Measurements from ENCODE around the gene RETREG3. TPM values are rescaled to one million over a fixed set of nuclear protein-coding genes. Genes with fewer than 3 reads are reported as not detected.
A peak's percentile ranks its signal among the peaks of the same experiment; 100 is the strongest.

Gene RETREG3
- total and polyA plus RNA-seq, 2 of the 13 experiments (the other 11 are each of a cell fraction or from before 2014, with no cell fraction given), result 47.0 to 55.8 TPM

- ATAC-seq, result no peak
- no peak for FAIRE-seq
- no peak overlapping the region for H3K9ac ChIP-seq (ENCODE audit: insufficient read depth, low read depth, low read length)
- 4% methylated on average over 2 of the region's 2 CpGs for WGBS (ENCODE audit: low lambda C conversion rate)
- no peaks in the 10 kb centered on the region for H3K36me3 ChIP-seq (replicated peaks in 1 of 2; ENCODE audit: control insufficient read depth in 1 of 2, insufficient read depth in 2 of 2, low read length in 2 of 2)
- no peak for DNase-seq (ENCODE audit: low spot score)
- intact Hi-C loops (cut with micrococcal nuclease; ENCODE audit: unreplicated experiment) (loop anchor here (5.0 kb wide), 1 partner anchor 38 kb away; no protein-coding TSS in a partner anchor), in situ Hi-C loops (cut with HindIII; ENCODE audit: extremely low pct_ligation_motif_present, low pct_unique_long_range_greater_than_20kb) (no loop called here)
- no peak overlapping the region for H3K4me2 ChIP-seq (ENCODE audit: low read depth, low read length)
- H2AFZ ChIP-seq (ENCODE audit: low read length), result no peak overlapping the region
- no peaks in the 10 kb centered on the region for H3K79me2 ChIP-seq (ENCODE audit: insufficient read depth, low read length)
- 0 out of 2 replicates have a peak, but pooled peaks cover 5% of the 10 kb centered on the region for H3K9me3 ChIP-seq (ENCODE audit: low read length)
- H3K27ac ChIP-seq (ENCODE audit: extremely low read length, insufficient read depth, low read length), result no peak overlapping the region
- no peak overlapping the region for H3K4me3 ChIP-seq (replicated peaks in 1 of 3; ENCODE audit: insufficient read depth in 1 of 3, low read depth in 2 of 3, low read length in 3 of 3)
- H3K27me3 ChIP-seq (ENCODE audit: control insufficient read depth in 1 of 2, insufficient read depth in 2 of 2, low read length in 2 of 2), result peaks cover 0 to 5% of the 10 kb centered on the region in 2 experiments; a peak in 3 of 5 replicates
- peaks cover 42% of the 10 kb centered on the region for H3K4me1 ChIP-seq (ENCODE audit: insufficient read depth, low read length)
- POLR2A ChIA-PET, result no interaction called here
- TF ChIP-seq MAX (IDR thresholded peaks at IDR 0.05) (peak; percentile 80), TOE1 (CRISPR knock-in tag; IDR thresholded peaks at IDR 0.05) (no peak), MNT (IDR thresholded peaks at IDR 0.05) (peak; percentile 99)
- H4K20me1 ChIP-seq (ENCODE audit: insufficient read depth, low read length), result no peaks in the 10 kb centered on the region
- CTCF ChIA-PET (ENCODE audit: low intra/inter-chr PET ratio, low total read pairs), result no interaction called here
- BruUV-seq (replicated peaks), result no TSS peak
Observed at GRCh38 chr17:42655528-42655927, 46.4 kb upstream of the RETREG3 start.

- Histone ChIP-seq H3K9ac (ENCODE audit: insufficient read depth, low read depth, low read length) (no peak overlapping the region), H4K20me1 (ENCODE audit: insufficient read depth, low read length) (no peaks in the 10 kb centered on the region), H3K4me3 (replicated peaks in 1 of 3; ENCODE audit: insufficient read depth in 1 of 3, low read depth in 2 of 3, low read length in 3 of 3) (no peak overlapping the region), H3K36me3 (replicated peaks in 1 of 2; ENCODE audit: control insufficient read depth in 1 of 2, insufficient read depth in 2 of 2, low read length in 2 of 2) (no peaks in the 10 kb centered on the region), H2AFZ (ENCODE audit: low read length) (no peak overlapping the region), H3K9me3 (ENCODE audit: low read length) (0 out of 2 replicates have a peak, but pooled peaks cover 5% of the 10 kb centered on the region), H3K4me2 (ENCODE audit: low read depth, low read length) (peak overlapping the region; percentile 19; the same call in 1 of the 2 replicates), H3K27me3 (ENCODE audit: control insufficient read depth in 1 of 2, insufficient read depth in 2 of 2, low read length in 2 of 2) (peaks cover 0 to 6% of the 10 kb centered on the region in 2 experiments; a peak in 2 of 5 replicates), H3K27ac (ENCODE audit: extremely low read length, insufficient read depth, low read length) (no peak overlapping the region), H3K4me1 (ENCODE audit: insufficient read depth, low read length) (peaks cover 35% of the 10 kb centered on the region), H3K79me2 (ENCODE audit: insufficient read depth, low read length) (no peaks in the 10 kb centered on the region)
- TF ChIP-seq ZBTB33 (CRISPR knock-in tag; IDR thresholded peaks at IDR 0.05), result peak; percentile 86
- peak; percentile 67 for TF ChIP-seq ZNF121 (CRISPR knock-in tag; IDR thresholded peaks at IDR 0.05)
- no peak for TF ChIP-seq NFIC (IDR thresholded peaks at IDR 0.05; ENCODE audit: low read length)
- peak; percentile 33; the same call in 1 of the 2 replicates for TF ChIP-seq KDM5B (CRISPR knock-in tag; IDR thresholded peaks at IDR 0.05; ENCODE audit: borderline replicate concordance)
- no peak for TF ChIP-seq RCOR2 (CRISPR knock-in tag; IDR thresholded peaks at IDR 0.05)
- ChIA-PET CTCF (ENCODE audit: low intra/inter-chr PET ratio, low total read pairs) (no interaction called here), POLR2A (interaction anchor here (0.6 to 0.9 kb wide), 2 partner anchors 14 to 58 kb away, joined by 3 read pairs; no protein-coding TSS in a partner anchor)
- WGBS (ENCODE audit: low lambda C conversion rate), result 57% methylated on average over 42 of the region's 42 CpGs
- in situ Hi-C loops (cut with HindIII; ENCODE audit: extremely low pct_ligation_motif_present, low pct_unique_long_range_greater_than_20kb) (no loop called here), intact Hi-C loops (cut with micrococcal nuclease; ENCODE audit: unreplicated experiment) (no loop called here)
- FAIRE-seq, result no peak
- ATAC-seq, result no peak
- BruUV-seq (replicated peaks), result no TSS peak
- no peak for DNase-seq (ENCODE audit: low spot score)
Observed at GRCh38 chr17:42653179-42654124, 44.3 kb upstream of the RETREG3 start.

Measured in HepG2 (cell line).